ENCODE results near the gene VKORC1.

Gene VKORC1

GRCh38 chr16:31127182-31127581 is 32.6 kb upstream of the VKORC1 start:
- no CpG with 5 or more reads among the region's 13 CpGs for WGBS (ENCODE audit: extremely low coverage, insufficient coverage, low lambda C conversion rate)
- H4K8ac ChIP-seq (ENCODE audit: low read depth, low read length), result no peak overlapping the region
- H2BK15ac ChIP-seq (replicated peaks; ENCODE audit: low read depth), result no peak overlapping the region
- no peak overlapping the region for H3K27ac ChIP-seq (ENCODE audit: low read depth, low read length)
- H2AK5ac ChIP-seq (ENCODE audit: low read length), result no peak overlapping the region
- no peaks in the 10 kb centered on the region for H3K4me1 ChIP-seq (ENCODE audit: control insufficient read depth, low read depth, low read length)
- H3K79me2 ChIP-seq (ENCODE audit: control insufficient read depth, insufficient read depth, low read length), result no peaks in the 10 kb centered on the region
- peaks cover 1% of the 10 kb centered on the region for H3K36me3 ChIP-seq (ENCODE audit: control insufficient read depth, insufficient read depth, low read length)
- no peak overlapping the region for H3K9ac ChIP-seq (ENCODE audit: low read length)
- no peak overlapping the region for H2BK5ac ChIP-seq (ENCODE audit: low read length)
- no peak overlapping the region for H3K4me2 ChIP-seq (ENCODE audit: low read length)
- no peak overlapping the region for H3K4me3 ChIP-seq (ENCODE audit: low read length)
- H3K27me3 ChIP-seq (ENCODE audit: insufficient read depth, low read length, poor library complexity), result no peaks in the 10 kb centered on the region
- no peak for DNase-seq
- H4K5ac ChIP-seq (ENCODE audit: low read length), result no peak overlapping the region
- H3K23ac ChIP-seq (ENCODE audit: low read length), result no peak overlapping the region
- no peak overlapping the region for H3K18ac ChIP-seq (ENCODE audit: low read length)
- no peak overlapping the region for H2BK120ac ChIP-seq (ENCODE audit: low read depth, low read length)
- no peaks in the 10 kb centered on the region for H3K79me1 ChIP-seq (ENCODE audit: low read length)
- H3K4ac ChIP-seq (ENCODE audit: low read depth, low read length), result no peak overlapping the region
- H3K56ac ChIP-seq (ENCODE audit: low read length), result no peak overlapping the region

GRCh38 chr16:31125844-31126243 is 31.2 kb upstream of the VKORC1 start:
- no peak overlapping the region for H3K9ac ChIP-seq (ENCODE audit: low read length)
- no peak overlapping the region for H2BK120ac ChIP-seq (ENCODE audit: low read depth, low read length)
- H3K23ac ChIP-seq (ENCODE audit: low read length), result no peak overlapping the region
- peaks cover 3% of the 10 kb centered on the region for H3K36me3 ChIP-seq (ENCODE audit: control insufficient read depth, insufficient read depth, low read length)
- no peak overlapping the region for H3K18ac ChIP-seq (ENCODE audit: low read length)
- no peak for DNase-seq
- H3K27ac ChIP-seq (ENCODE audit: low read depth, low read length), result no peak overlapping the region
- H2BK5ac ChIP-seq (ENCODE audit: low read length), result no peak overlapping the region
- H3K4me1 ChIP-seq (ENCODE audit: control insufficient read depth, low read depth, low read length), result no peaks in the 10 kb centered on the region
- no peak overlapping the region for H3K4me2 ChIP-seq (ENCODE audit: low read length)
- H4K5ac ChIP-seq (ENCODE audit: low read length), result no peak overlapping the region
- H3K79me1 ChIP-seq (ENCODE audit: low read length), result no peaks in the 10 kb centered on the region
- no peak overlapping the region for H2BK15ac ChIP-seq (replicated peaks; ENCODE audit: low read depth)
- no peak overlapping the region for H2AK5ac ChIP-seq (ENCODE audit: low read length)
- no peaks in the 10 kb centered on the region for H3K27me3 ChIP-seq (ENCODE audit: insufficient read depth, low read length, poor library complexity)
- WGBS (ENCODE audit: extremely low coverage, insufficient coverage, low lambda C conversion rate), result no CpG with 5 or more reads among the region's 3 CpGs
- no peak overlapping the region for H3K56ac ChIP-seq (ENCODE audit: low read length)
- H3K79me2 ChIP-seq (ENCODE audit: control insufficient read depth, insufficient read depth, low read length), result no peaks in the 10 kb centered on the region
- no peak overlapping the region for H4K8ac ChIP-seq (ENCODE audit: low read depth, low read length)
- no peak overlapping the region for H3K4ac ChIP-seq (ENCODE audit: low read depth, low read length)
- H3K4me3 ChIP-seq (ENCODE audit: low read length), result no peak overlapping the region

- no peak overlapping the region for H2BK15ac ChIP-seq (replicated peaks; ENCODE audit: low read depth)
- no peak overlapping the region for H2BK5ac ChIP-seq (ENCODE audit: low read length)
- H3K18ac ChIP-seq (ENCODE audit: low read length), result no peak overlapping the region
- H3K4me3 ChIP-seq (ENCODE audit: low read length), result no peak overlapping the region
- no peak overlapping the region for H4K8ac ChIP-seq (ENCODE audit: low read depth, low read length)
- H3K4me2 ChIP-seq (ENCODE audit: low read length), result no peak overlapping the region
- H2BK120ac ChIP-seq (ENCODE audit: low read depth, low read length), result no peak overlapping the region
- no peak overlapping the region for H3K27ac ChIP-seq (ENCODE audit: low read depth, low read length)
- no peak overlapping the region for H3K9ac ChIP-seq (ENCODE audit: low read length)
- WGBS (ENCODE audit: extremely low coverage, insufficient coverage, low lambda C conversion rate), result no CpG with 5 or more reads among the region's 16 CpGs
- H3K23ac ChIP-seq (ENCODE audit: low read length), result no peak overlapping the region
- no peak overlapping the region for H3K56ac ChIP-seq (ENCODE audit: low read length)
- peaks cover 11% of the 10 kb centered on the region for H3K79me1 ChIP-seq (ENCODE audit: low read length)
- H3K4me1 ChIP-seq (ENCODE audit: control insufficient read depth, low read depth, low read length), result no peaks in the 10 kb centered on the region
- no peak overlapping the region for H3K4ac ChIP-seq (ENCODE audit: low read depth, low read length)
- H3K36me3 ChIP-seq (ENCODE audit: control insufficient read depth, insufficient read depth, low read length), result peaks cover 4% of the 10 kb centered on the region
- no peak for DNase-seq
- H3K27me3 ChIP-seq (ENCODE audit: insufficient read depth, low read length, poor library complexity), result no peaks in the 10 kb centered on the region
- H4K5ac ChIP-seq (ENCODE audit: low read length), result no peak overlapping the region
- no peak overlapping the region for H2AK5ac ChIP-seq (ENCODE audit: low read length)
- H3K79me2 ChIP-seq (ENCODE audit: control insufficient read depth, insufficient read depth, low read length), result peaks cover 11% of the 10 kb centered on the region
Measured at GRCh38 chr16:31120129-31120528, 25.5 kb upstream of the VKORC1 start.

- H3K56ac ChIP-seq (ENCODE audit: low read length), result peak overlapping the region; percentile 96
- peaks cover 11% of the 10 kb centered on the region for H3K79me2 ChIP-seq (ENCODE audit: control insufficient read depth, insufficient read depth, low read length)
- H3K4me2 ChIP-seq (ENCODE audit: low read length), result peak overlapping the region; percentile 100
- H3K9ac ChIP-seq (ENCODE audit: low read length), result peak overlapping the region; percentile 93
- no peak overlapping the region for H3K4ac ChIP-seq (ENCODE audit: low read depth, low read length)
- peak overlapping the region; percentile 90 for H3K4me3 ChIP-seq (ENCODE audit: low read length)
- no CpG with 5 or more reads among the region's 9 CpGs for WGBS (ENCODE audit: extremely low coverage, insufficient coverage, low lambda C conversion rate)
- H2AK5ac ChIP-seq (ENCODE audit: low read length), result no peak overlapping the region
- H3K27ac ChIP-seq (ENCODE audit: low read depth, low read length), result no peak overlapping the region
- H4K8ac ChIP-seq (ENCODE audit: low read depth, low read length), result no peak overlapping the region
- H2BK120ac ChIP-seq (ENCODE audit: low read depth, low read length), result no peak overlapping the region
- no peak overlapping the region for H3K23ac ChIP-seq (ENCODE audit: low read length)
- H3K36me3 ChIP-seq (ENCODE audit: control insufficient read depth, insufficient read depth, low read length), result peaks cover 4% of the 10 kb centered on the region
- H3K18ac ChIP-seq (ENCODE audit: low read length), result no peak overlapping the region
- H3K4me1 ChIP-seq (ENCODE audit: control insufficient read depth, low read depth, low read length), result no peaks in the 10 kb centered on the region
- no peak overlapping the region for H2BK15ac ChIP-seq (replicated peaks; ENCODE audit: low read depth)
- peaks cover 11% of the 10 kb centered on the region for H3K79me1 ChIP-seq (ENCODE audit: low read length)
- no peak for DNase-seq
- no peak overlapping the region for H2BK5ac ChIP-seq (ENCODE audit: low read length)
- H4K5ac ChIP-seq (ENCODE audit: low read length), result no peak overlapping the region
- no peaks in the 10 kb centered on the region for H3K27me3 ChIP-seq (ENCODE audit: insufficient read depth, low read length, poor library complexity)
Measured at GRCh38 chr16:31118223-31119155, 23.9 kb upstream of the VKORC1 start.

DNA sequence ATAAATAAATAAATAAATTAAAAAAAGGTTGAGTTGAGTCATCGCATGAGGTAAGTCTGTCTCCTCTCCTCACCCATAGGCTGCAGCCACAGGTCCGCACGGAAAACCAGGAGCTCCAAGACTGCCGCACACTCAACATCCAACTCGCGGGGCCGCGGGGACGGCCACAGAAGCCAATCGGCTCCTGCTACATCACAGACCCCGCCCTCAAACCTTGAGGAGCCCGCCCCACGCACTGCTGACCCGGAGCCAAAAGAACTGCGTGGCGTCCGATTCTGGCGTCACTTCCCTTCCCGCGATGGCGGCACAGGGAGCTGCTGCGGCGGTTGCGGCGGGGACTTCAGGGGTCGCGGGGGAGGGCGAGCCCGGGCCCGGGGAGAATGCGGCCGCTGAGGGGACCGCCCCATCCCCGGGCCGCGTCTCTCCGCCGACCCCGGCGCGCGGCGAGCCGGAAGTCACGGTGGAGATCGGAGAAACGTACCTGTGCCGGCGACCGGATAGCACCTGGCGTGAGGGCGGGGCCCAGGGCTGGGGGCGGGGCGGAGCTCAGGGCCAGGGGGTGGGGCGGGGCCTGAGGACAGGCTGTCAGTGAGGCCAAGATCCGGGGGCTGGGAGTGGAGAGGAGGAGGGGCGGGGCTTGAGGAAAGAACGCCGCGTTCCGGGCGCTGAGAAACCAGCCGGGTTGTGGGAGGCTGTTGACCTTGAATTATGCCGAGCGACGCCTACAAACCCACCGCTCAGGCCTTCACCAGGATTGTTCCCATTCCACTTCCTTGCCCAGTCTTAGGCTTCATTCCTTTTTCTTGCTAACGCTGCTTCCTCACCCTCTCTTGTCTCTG is 23.0 kb upstream of the VKORC1 start, which contains the start of gene KAT8:
Gene KAT8 (plus strand): TSS at position 281 of the 839 bp plus-strand sequence. CDS start 18 bp downstream, at position 299.
- Histone ChIP-seq H3K4me1 (ENCODE audit: control insufficient read depth, low read depth, low read length) (no peaks in the 10 kb centered on the region), H3K79me2 (ENCODE audit: control insufficient read depth, insufficient read depth, low read length) (peaks cover 11% of the 10 kb centered on the region)

More for the DNA sequence above, 23.0 kb upstream of the VKORC1 start, which contains the start of gene KAT8:
- Histone ChIP-seq H3K79me1 (ENCODE audit: low read length) (peaks cover 11% of the 10 kb centered on the region), H3K56ac (ENCODE audit: low read length) (peak within 1 kb of the TSS; percentile 96), H2AK5ac (ENCODE audit: low read length) (no peak within 1 kb of the TSS), H2BK15ac (replicated peaks; ENCODE audit: low read depth) (no peak within 1 kb of the TSS), H3K27ac (ENCODE audit: low read depth, low read length) (peak within 1 kb of the TSS; percentile 80), H2BK120ac (ENCODE audit: low read depth, low read length) (peak within 1 kb of the TSS; percentile 48), H4K8ac (ENCODE audit: low read depth, low read length) (no peak within 1 kb of the TSS), H3K27me3 (ENCODE audit: insufficient read depth, low read length, poor library complexity) (no peaks in the 10 kb centered on the region), H3K4me2 (ENCODE audit: low read length) (peak within 1 kb of the TSS; percentile 100), H3K36me3 (ENCODE audit: control insufficient read depth, insufficient read depth, low read length) (peaks cover 4% of the 10 kb centered on the region), H4K5ac (ENCODE audit: low read length) (no peak within 1 kb of the TSS), H3K9ac (ENCODE audit: low read length) (peak within 1 kb of the TSS; percentile 93), H3K23ac (ENCODE audit: low read length) (no peak within 1 kb of the TSS), H3K4ac (ENCODE audit: low read depth, low read length) (peak within 1 kb of the TSS; percentile 76), H3K4me3 (ENCODE audit: low read length) (peak within 1 kb of the TSS; percentile 90), H2BK5ac (ENCODE audit: low read length) (no peak within 1 kb of the TSS), H3K18ac (ENCODE audit: low read length) (peak within 1 kb of the TSS; percentile 99)
- WGBS (ENCODE audit: extremely low coverage, insufficient coverage, low lambda C conversion rate), result no CpG with 5 or more reads among the region's 68 CpGs
- DNase-seq, result peak; percentile 99

Measured in mesendoderm (in vitro differentiated cells).